H9 (cell line): ENCODE results near the gene EDAR. TPM values are rescaled to one million over a fixed set of nuclear protein-coding genes. Genes with fewer than 3 reads are reported as not detected.

Experiments used
- DNase-seq: peaks from one replicate; pipeline ENCODE4 v3.0.0-alpha.2; 2017
- H2AFZ ChIP-seq: one replicate; pipeline ENCODE4 v1.6.1; 2013; ENCODE audit warnings: mild to moderate bottlenecking, low read length, control low read depth, moderate library complexity
- H2AK5ac ChIP-seq: 2 replicates; pipeline ENCODE4 v1.6.1; 2013; ENCODE audit warnings: low read length, control low read depth, mixed read lengths; ENCODE audit not compliant: insufficient read length
- H2BK120ac ChIP-seq: one replicate; pipeline ENCODE4 v1.6.1; 2013; ENCODE audit warnings: low read depth, mild to moderate bottlenecking, low read length, control low read depth, inconsistent platforms; ENCODE audit not compliant: poor library complexity, severe bottlenecking
- H2BK12ac ChIP-seq: 2 replicates; pipeline ENCODE4 v1.6.1; 2013; ENCODE audit warnings: low read length, control low read depth, mixed read lengths, low read depth; ENCODE audit not compliant: insufficient read length
- H2BK15ac ChIP-seq: 2 replicates; pipeline ENCODE4 v1.6.1; 2013; ENCODE audit warnings: low read depth, low read length, control low read depth
- H2BK20ac ChIP-seq: one replicate; pipeline ENCODE4 v1.6.1; 2013; ENCODE audit warnings: low read depth, mild to moderate bottlenecking, low read length, control low read depth, inconsistent platforms; ENCODE audit not compliant: poor library complexity, severe bottlenecking
- H2BK5ac ChIP-seq: 2 replicates; pipeline ENCODE4 v1.6.1; 2013; ENCODE audit warnings: low read length, control low read depth, mixed read lengths; ENCODE audit not compliant: insufficient read length
- H3K14ac ChIP-seq: 2 replicates; pipeline ENCODE4 v1.6.1; 2013; ENCODE audit warnings: low read length, control low read depth; ENCODE audit not compliant: insufficient read depth
- H3K18ac ChIP-seq: 2 replicates; pipeline ENCODE4 v1.6.1; 2013; ENCODE audit warnings: low read depth, mild to moderate bottlenecking, mixed read lengths, low read length, control low read depth; ENCODE audit not compliant: insufficient read length
- H3K23ac ChIP-seq: 2 replicates; pipeline ENCODE4 v1.6.1; 2013; ENCODE audit warnings: low read length, control low read depth, mixed read lengths, low read depth; ENCODE audit not compliant: insufficient read length
- H3K23me2 ChIP-seq: 2 replicates; pipeline ENCODE4 v1.6.1; 2013; ENCODE audit warnings: low read depth, mild to moderate bottlenecking, mixed read lengths, low read length, control low read depth; ENCODE audit not compliant: insufficient read length, poor library complexity, severe bottlenecking
- H3K27ac ChIP-seq: 2 replicates; pipeline ENCODE4 v1.5.1; 2013; ENCODE audit warnings: low read length, control low read depth, mixed read lengths, low read depth; ENCODE audit not compliant: insufficient read length
- H3K27me3 ChIP-seq: 2 replicates; pipeline ENCODE4 v1.6.1; 2013; ENCODE audit warnings: low read length, control low read depth, inconsistent platforms; ENCODE audit not compliant: insufficient read depth
- H3K4ac ChIP-seq: 2 replicates; pipeline ENCODE4 v1.6.1; 2013; ENCODE audit warnings: low read depth, mild to moderate bottlenecking, control low read depth, inconsistent platforms, low read length, moderate library complexity
- H3K4me1 ChIP-seq: 2 replicates; pipeline ENCODE4 v1.6.1; 2013; ENCODE audit warnings: low read length, control low read depth, inconsistent platforms; ENCODE audit not compliant: insufficient read depth
- H3K4me2 ChIP-seq: 2 replicates; pipeline ENCODE4 v1.6.1; 2013; ENCODE audit warnings: low read length, control low read depth, mixed read lengths; ENCODE audit not compliant: insufficient read length, insufficient read depth
- H3K56ac ChIP-seq: 2 replicates; pipeline ENCODE4 v1.6.1; 2013; ENCODE audit warnings: low read depth, mild to moderate bottlenecking, mixed read lengths, low read length, control low read depth; ENCODE audit not compliant: insufficient read length
- H3K79me1 ChIP-seq: 2 replicates; pipeline ENCODE4 v1.6.1; 2013; ENCODE audit warnings: low read depth, mild to moderate bottlenecking, moderate library complexity, low read length, control low read depth, inconsistent platforms; ENCODE audit not compliant: insufficient read depth, poor library complexity, severe bottlenecking
- H3K79me2 ChIP-seq: 2 replicates; pipeline ENCODE4 v1.6.1; 2013; ENCODE audit warnings: low read length, control low read depth, inconsistent platforms; ENCODE audit not compliant: insufficient read depth
- H3K9ac ChIP-seq: 2 replicates; pipeline ENCODE4 v1.6.1; 2013; ENCODE audit warnings: low read length, control low read depth, mixed read lengths; ENCODE audit not compliant: insufficient read length; ENCODE audit errors: extremely low read depth
- H3K9me3 ChIP-seq: one replicate; pipeline ENCODE4 v1.6.1; 2013; ENCODE audit warnings: low read depth, low read length, inconsistent platforms; ENCODE audit not compliant: control insufficient read depth
- H3T11ph ChIP-seq: one replicate; pipeline ENCODE4 v1.6.1; 2013; ENCODE audit warnings: mild to moderate bottlenecking, low read length, control low read depth, inconsistent platforms
- H4K20me1 ChIP-seq: one replicate; pipeline ENCODE4 v1.6.1; 2013; ENCODE audit not compliant: control insufficient read depth, insufficient read length, insufficient read depth
- H4K5ac ChIP-seq: 2 replicates; pipeline ENCODE4 v1.6.1; 2013; ENCODE audit warnings: low read depth, mild to moderate bottlenecking, mixed read lengths, low read length, control low read depth; ENCODE audit not compliant: insufficient read length
- H4K8ac ChIP-seq: replicated peaks from 2 replicates; pipeline ENCODE4 v1.6.1; 2013; ENCODE audit warnings: low read length, control low read depth, mixed read lengths, low read depth; ENCODE audit not compliant: insufficient read length
- H4K91ac ChIP-seq: 2 replicates; pipeline ENCODE4 v1.6.1; 2013; ENCODE audit warnings: low read depth, mild to moderate bottlenecking, moderate library complexity, mixed read lengths, low read length, control low read depth; ENCODE audit not compliant: insufficient read length
- H3K27ac Mint-ChIP-seq, 3 experiments: 2 replicates in 2 of 3; 3 replicates in 1 of 3; pipeline ENCODE4 v1.8.0; 2020 to 2021; ENCODE audit warnings: mixed read lengths in 3 of 3, mild to moderate bottlenecking in 1 of 3, moderate library complexity in 1 of 3
- H3K27me3 Mint-ChIP-seq: 2 replicates; pipeline ENCODE4 v1.8.0; 2021; ENCODE audit warnings: low read depth, mild to moderate bottlenecking, moderate library complexity, mixed read lengths
- H3K36me3 Mint-ChIP-seq, 3 experiments: 2 replicates in 2 of 3; 3 replicates in 1 of 3; pipeline ENCODE4 v1.8.0; 2020 to 2021; ENCODE audit warnings: low read depth in 3 of 3, mixed read lengths in 3 of 3; ENCODE audit not compliant: insufficient read depth in 1 of 3
- H3K4me1 Mint-ChIP-seq, 2 experiments: 2 replicates each; pipeline ENCODE4 v1.8.0; 2020; ENCODE audit warnings: mixed read lengths in 2 of 2
- H3K4me3 Mint-ChIP-seq, 2 experiments: 2 replicates in 1 of 2; 3 replicates in 1 of 2; pipeline ENCODE4 v1.8.0; 2020 to 2021; ENCODE audit warnings: mild to moderate bottlenecking in 2 of 2, mixed read lengths in 2 of 2, moderate library complexity in 1 of 2
- H3K9me3 Mint-ChIP-seq, 2 experiments: 2 replicates in 1 of 2; 3 replicates in 1 of 2; pipeline ENCODE4 v1.8.0; 2020; ENCODE audit warnings: mild to moderate bottlenecking in 2 of 2, mixed read lengths in 2 of 2, moderate library complexity in 1 of 2
- WGBS: extraction: QIAGEN DNeasy Blood & Tissue Kit; methylation state at CpG from one replicate; pipeline ENCODE4 v1.1.7; 2013; ENCODE audit warnings: missing lambda C conversion rate, low lambda C conversion rate, mixed read lengths; ENCODE audit not compliant: insufficient read length; ENCODE audit errors: extremely low coverage; 5-methylcytosine and 5-hydroxymethylcytosine counted together
- total RNA-seq: library from RNA; stranded (reverse); gene quantifications from 2 replicates; pipeline ENCODE4 v1.2.1, GENCODE V29; 2021
- TF ChIP-seq, protein P1 (sequence below): fragments of 200-600 bp; sonication (generic); conservative IDR thresholded peaks from 3 replicates; pipeline ENCODE4 v1.8.0; 2021; ENCODE audit warnings: antibody characterized with exemption, mild to moderate bottlenecking

EDAR gene
- total RNA-seq, 1 experiment from 2014 or later: not detected

- no peak overlapping the region for H3K18ac ChIP-seq
- no peak overlapping the region for H3K14ac ChIP-seq
- no peak overlapping the region for H2AFZ ChIP-seq
- no peak overlapping the region for H2BK20ac ChIP-seq
- Mint-ChIP-seq H3K27ac (no peak overlapping the region; a peak in 1 of 7 replicates), H3K36me3 (no peaks in the 10 kb centered on the region), H3K4me3 (no peak overlapping the region), H3K27me3 (peaks cover 41% of the 10 kb centered on the region), H3K9me3 (peaks cover 0 to 3% of the 10 kb centered on the region in 2 experiments; a peak in 1 of 5 replicates), H3K4me1 (peaks cover 23 to 31% of the 10 kb centered on the region in 2 experiments)
- no peak overlapping the region for H3K4ac ChIP-seq
- no peaks in the 10 kb centered on the region for H3K23me2 ChIP-seq
- TF ChIP-seq, protein P1, sequence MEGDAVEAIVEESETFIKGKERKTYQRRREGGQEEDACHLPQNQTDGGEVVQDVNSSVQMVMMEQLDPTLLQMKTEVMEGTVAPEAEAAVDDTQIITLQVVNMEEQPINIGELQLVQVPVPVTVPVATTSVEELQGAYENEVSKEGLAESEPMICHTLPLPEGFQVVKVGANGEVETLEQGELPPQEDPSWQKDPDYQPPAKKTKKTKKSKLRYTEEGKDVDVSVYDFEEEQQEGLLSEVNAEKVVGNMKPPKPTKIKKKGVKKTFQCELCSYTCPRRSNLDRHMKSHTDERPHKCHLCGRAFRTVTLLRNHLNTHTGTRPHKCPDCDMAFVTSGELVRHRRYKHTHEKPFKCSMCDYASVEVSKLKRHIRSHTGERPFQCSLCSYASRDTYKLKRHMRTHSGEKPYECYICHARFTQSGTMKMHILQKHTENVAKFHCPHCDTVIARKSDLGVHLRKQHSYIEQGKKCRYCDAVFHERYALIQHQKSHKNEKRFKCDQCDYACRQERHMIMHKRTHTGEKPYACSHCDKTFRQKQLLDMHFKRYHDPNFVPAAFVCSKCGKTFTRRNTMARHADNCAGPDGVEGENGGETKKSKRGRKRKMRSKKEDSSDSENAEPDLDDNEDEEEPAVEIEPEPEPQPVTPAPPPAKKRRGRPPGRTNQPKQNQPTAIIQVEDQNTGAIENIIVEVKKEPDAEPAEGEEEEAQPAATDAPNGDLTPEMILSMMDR: no peak
- no peak overlapping the region for H2BK12ac ChIP-seq
- no peak overlapping the region for H3T11ph ChIP-seq
- no peak overlapping the region for H3K4me2 ChIP-seq
- no peak for DNase-seq
- no peak overlapping the region for H2BK15ac ChIP-seq
- H3K56ac ChIP-seq: no peak overlapping the region
- no peak overlapping the region for H4K5ac ChIP-seq
- no peaks in the 10 kb centered on the region for H3K79me1 ChIP-seq
- no peak overlapping the region for H2BK5ac ChIP-seq
- H3K27me3 ChIP-seq: no peaks in the 10 kb centered on the region
- no peak overlapping the region for H4K8ac ChIP-seq
- WGBS: no CpG with 5 or more reads among the region's 13 CpGs
- no peak overlapping the region for H2AK5ac ChIP-seq
- H3K9me3 ChIP-seq: no peaks in the 10 kb centered on the region
- no peak overlapping the region for H3K9ac ChIP-seq
- H4K91ac ChIP-seq: no peak overlapping the region
- H4K20me1 ChIP-seq: no peaks in the 10 kb centered on the region
- no peak overlapping the region for H3K27ac ChIP-seq
- no peaks in the 10 kb centered on the region; the same call in 1 of the 2 replicates for H3K4me1 ChIP-seq
- H3K23ac ChIP-seq: no peak overlapping the region
- no peaks in the 10 kb centered on the region for H3K79me2 ChIP-seq
- no peak overlapping the region for H2BK120ac ChIP-seq
Measured at GRCh38 chr2:109021895-109022300, 32.9 kb upstream of the EDAR start.
